Parathyroid adenoma (tissue), 2 donors: ENCODE measurements around the gene DNM2.
A peak's percentile ranks its signal among the peaks of the same experiment; 100 is the strongest.
"Not testable (repeated sequence)": the region's sequence is repeated elsewhere in the genome, so short reads cannot be mapped to it uniquely, and the experiment has no call there.

Experiments used
- H2AFZ ChIP-seq: fragments of 300-600 bp; sonication (generic); one replicate; pipeline ENCODE4 v1.7.0; 2017; ENCODE audit warnings: antibody characterized with exemption, mild to moderate bottlenecking
- H3K27ac ChIP-seq: fragments of 300-600 bp; sonication (generic); one replicate; pipeline ENCODE4 v1.7.0; 2017
- H3K27me3 ChIP-seq: fragments of 300-600 bp; sonication (generic); one replicate; pipeline ENCODE4 v1.7.0; 2017; ENCODE audit warnings: low read length; ENCODE audit not compliant: control insufficient read depth, insufficient read depth
- H3K36me3 ChIP-seq: fragments of 300-600 bp; sonication (generic); one replicate; pipeline ENCODE4 v1.7.0; 2017; ENCODE audit warnings: low read length; ENCODE audit not compliant: control insufficient read depth, insufficient read depth
- H3K4me1 ChIP-seq: fragments of 300-600 bp; sonication (generic); one replicate; pipeline ENCODE4 v1.7.0; 2017; ENCODE audit warnings: control low read depth
- H3K4me2 ChIP-seq: fragments of 300-600 bp; sonication (generic); one replicate; pipeline ENCODE4 v1.7.0; 2017; ENCODE audit warnings: low read length
- H3K4me3 ChIP-seq: fragments of 300-600 bp; sonication (generic); one replicate; pipeline ENCODE4 v1.7.0; 2017; ENCODE audit warnings: low read depth, low read length
- H3K79me2 ChIP-seq: fragments of 300-600 bp; sonication (generic); one replicate; pipeline ENCODE4 v1.7.0; 2017; ENCODE audit warnings: control low read depth
- H3K9ac ChIP-seq: fragments of 300-600 bp; sonication (generic); one replicate; pipeline ENCODE4 v1.7.0; 2017; ENCODE audit warnings: mild to moderate bottlenecking
- H3K9me3 ChIP-seq: fragments of 300-600 bp; sonication (generic); one replicate; pipeline ENCODE4 v1.7.0; 2017; ENCODE audit warnings: low read length; ENCODE audit not compliant: control insufficient read depth
- TF ChIP-seq, protein P1 (sequence below): fragments of 300-600 bp; sonication (generic); IDR thresholded peaks from one replicate; pipeline ENCODE4 v1.7.0; 2017; ENCODE audit warnings: antibody characterized with exemption, mild to moderate bottlenecking
- donor health status: primary hyperparathyroidism.

The DNM2 gene

DNA sequence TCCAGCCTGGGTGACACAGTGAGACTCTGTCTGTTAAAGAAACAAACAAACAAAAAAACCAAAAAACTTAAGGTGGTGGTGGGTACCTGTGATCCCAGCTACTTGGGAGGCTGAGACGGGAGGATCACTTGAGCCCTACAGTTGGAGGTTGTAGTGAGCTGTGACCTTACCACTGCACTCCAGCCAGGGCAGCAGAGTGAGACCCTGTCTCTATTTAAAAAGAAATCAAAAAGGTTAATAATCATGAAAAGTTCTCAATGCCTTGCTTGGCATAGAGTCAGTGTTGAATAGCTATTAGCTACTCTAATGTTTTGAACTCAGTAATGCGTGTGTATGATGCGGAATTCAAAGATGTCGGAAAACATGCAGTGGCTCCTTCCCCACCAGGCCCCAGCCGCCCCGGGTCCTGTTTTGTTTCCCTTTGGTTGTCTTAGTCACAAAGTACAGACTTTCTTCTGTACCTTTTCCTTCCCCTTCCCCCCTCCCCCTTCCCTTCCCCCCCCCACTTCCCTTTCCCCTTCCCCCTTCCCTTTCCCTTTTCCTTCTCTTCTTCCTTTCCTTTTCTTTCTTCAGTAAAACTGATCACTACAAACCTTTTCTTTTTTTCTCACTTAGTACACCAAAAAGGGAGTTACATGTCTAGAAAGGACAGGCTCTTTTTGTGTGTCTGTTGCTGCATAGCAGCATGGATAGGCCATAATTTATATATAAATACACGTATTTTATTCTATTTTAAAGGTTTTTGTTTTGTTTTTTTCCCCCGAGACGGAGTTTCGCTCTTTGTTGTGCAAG, 35.2 kb downstream of the DNM2 start:
- Histone ChIP-seq H3K4me2 (no peak overlapping the region), H3K4me1 (peaks cover 14% of the 10 kb centered on the region), H3K36me3 (no peaks in the 10 kb centered on the region), H2AFZ (no peak overlapping the region), H3K9me3 (no peaks in the 10 kb centered on the region), H3K79me2 (peaks cover 70% of the 10 kb centered on the region), H3K9ac (no peak overlapping the region), H3K4me3 (no peak overlapping the region), H3K27me3 (no peaks in the 10 kb centered on the region), H3K27ac (peak overlapping the region; percentile 66)
- TF ChIP-seq, protein P1, sequence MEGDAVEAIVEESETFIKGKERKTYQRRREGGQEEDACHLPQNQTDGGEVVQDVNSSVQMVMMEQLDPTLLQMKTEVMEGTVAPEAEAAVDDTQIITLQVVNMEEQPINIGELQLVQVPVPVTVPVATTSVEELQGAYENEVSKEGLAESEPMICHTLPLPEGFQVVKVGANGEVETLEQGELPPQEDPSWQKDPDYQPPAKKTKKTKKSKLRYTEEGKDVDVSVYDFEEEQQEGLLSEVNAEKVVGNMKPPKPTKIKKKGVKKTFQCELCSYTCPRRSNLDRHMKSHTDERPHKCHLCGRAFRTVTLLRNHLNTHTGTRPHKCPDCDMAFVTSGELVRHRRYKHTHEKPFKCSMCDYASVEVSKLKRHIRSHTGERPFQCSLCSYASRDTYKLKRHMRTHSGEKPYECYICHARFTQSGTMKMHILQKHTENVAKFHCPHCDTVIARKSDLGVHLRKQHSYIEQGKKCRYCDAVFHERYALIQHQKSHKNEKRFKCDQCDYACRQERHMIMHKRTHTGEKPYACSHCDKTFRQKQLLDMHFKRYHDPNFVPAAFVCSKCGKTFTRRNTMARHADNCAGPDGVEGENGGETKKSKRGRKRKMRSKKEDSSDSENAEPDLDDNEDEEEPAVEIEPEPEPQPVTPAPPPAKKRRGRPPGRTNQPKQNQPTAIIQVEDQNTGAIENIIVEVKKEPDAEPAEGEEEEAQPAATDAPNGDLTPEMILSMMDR, result no peak

DNA sequence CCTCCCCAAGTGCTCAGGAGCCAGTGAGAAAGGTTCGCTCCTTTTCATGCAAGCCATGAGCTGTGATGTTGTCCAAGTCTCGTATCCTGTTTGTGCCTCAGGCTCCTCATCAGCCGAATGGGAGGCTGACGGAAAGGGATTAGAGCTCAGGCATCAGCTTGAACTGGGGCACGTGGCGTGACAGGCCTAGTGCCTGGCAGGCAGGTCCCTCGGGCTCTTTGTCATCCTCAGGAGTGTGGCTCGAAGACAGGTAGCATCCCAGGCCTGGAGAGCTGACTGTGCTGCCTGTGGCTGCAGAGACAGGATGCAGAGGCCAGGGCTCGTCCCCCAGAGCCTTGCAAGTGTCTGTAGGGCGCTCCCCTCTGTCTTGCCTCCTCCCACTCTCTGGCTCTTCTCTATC, 38.5 kb downstream of the DNM2 start:
- TF ChIP-seq, protein P1, result no peak
- Histone ChIP-seq H3K79me2 (peaks cover 55% of the 10 kb centered on the region), H3K9ac (no peak overlapping the region), H3K4me3 (no peak overlapping the region), H3K4me1 (peaks cover 10% of the 10 kb centered on the region), H3K27me3 (no peaks in the 10 kb centered on the region), H2AFZ (no peak overlapping the region), H3K4me2 (no peak overlapping the region), H3K9me3 (no peaks in the 10 kb centered on the region), H3K27ac (no peak overlapping the region), H3K36me3 (no peaks in the 10 kb centered on the region)

DNA sequence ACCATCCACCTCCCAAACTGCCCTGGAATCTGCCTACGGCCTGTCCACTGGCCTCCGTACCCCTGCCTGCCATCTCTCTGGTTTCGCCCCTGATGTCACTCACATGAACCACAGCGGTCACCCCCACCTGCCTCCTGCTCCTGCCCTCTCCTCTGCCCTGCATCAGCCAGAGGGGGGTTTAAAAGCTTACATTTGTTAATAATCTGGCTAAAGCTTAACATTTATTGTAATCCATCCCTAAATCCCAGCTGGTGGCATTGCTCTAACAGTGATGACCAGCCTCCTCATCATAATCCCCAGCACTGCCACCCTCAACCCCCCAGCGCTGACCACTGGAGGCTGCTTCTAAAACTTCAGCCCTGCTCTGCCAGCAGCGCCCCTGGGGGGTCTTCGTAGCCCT, 38.9 kb downstream of the DNM2 start:
- Histone ChIP-seq H3K4me3 (no peak overlapping the region), H3K36me3 (no peaks in the 10 kb centered on the region), H3K27me3 (no peaks in the 10 kb centered on the region), H3K27ac (no peak overlapping the region), H3K9me3 (no peaks in the 10 kb centered on the region), H3K9ac (no peak overlapping the region), H3K4me2 (no peak overlapping the region), H3K4me1 (peaks cover 10% of the 10 kb centered on the region), H2AFZ (no peak overlapping the region), H3K79me2 (peaks cover 51% of the 10 kb centered on the region)
- TF ChIP-seq, protein P1, result no peak

DNA sequence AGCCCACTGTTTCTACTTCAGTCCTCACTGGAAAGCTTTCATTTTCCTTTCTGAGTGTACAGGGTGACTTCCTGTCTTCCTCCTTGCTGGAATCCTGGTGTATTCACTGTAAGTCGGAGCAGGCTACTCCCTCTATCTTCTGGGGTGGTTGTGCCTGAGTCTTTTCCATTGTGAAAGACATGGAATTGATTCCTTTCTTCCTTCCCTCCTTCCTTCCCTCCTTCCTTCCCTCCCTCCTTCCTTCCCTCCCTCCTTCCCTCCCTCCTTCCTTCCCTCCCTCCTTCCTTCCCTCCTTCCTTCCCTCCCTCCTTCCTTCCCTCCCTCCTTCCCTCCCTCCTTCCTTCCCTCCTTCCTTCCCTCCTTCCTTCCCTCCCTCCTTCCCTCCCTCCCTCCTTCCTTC, 40.2 kb downstream of the DNM2 start:
- H3K27ac ChIP-seq, H3K36me3 ChIP-seq, H3K4me2 ChIP-seq, H3K4me3 ChIP-seq, H3K9me3 ChIP-seq, H3K9ac ChIP-seq, H3K27me3 ChIP-seq, H2AFZ ChIP-seq: not testable (repeated sequence)
- Histone ChIP-seq H3K79me2 (peaks cover 42% of the 10 kb centered on the region), H3K4me1 (peaks cover 16% of the 10 kb centered on the region)

DNA sequence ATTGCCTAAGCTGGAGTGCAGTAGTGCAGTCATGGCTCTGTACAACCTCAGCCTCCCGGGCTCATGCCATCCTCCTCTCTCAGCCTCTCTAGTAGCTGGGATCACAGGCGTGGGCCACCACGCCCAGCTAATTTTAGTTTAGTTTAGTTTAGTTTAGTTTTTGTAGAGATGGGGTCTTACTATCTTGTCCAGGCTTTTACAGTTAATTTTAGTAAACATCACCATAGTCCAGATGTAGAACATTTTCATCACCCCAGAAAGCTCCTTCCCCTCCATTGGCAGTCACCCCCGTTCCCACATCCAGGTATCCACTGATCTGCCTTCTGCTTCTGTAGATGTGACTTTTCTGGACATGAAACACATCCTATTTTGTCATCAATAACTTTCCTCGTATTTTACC, 41.1 kb downstream of the DNM2 start:
- TF ChIP-seq, protein P1, result no peak
- H3K27me3 ChIP-seq, result no peaks in the 10 kb centered on the region
- no peak overlapping the region for H3K4me3 ChIP-seq
- no peak overlapping the region for H3K9ac ChIP-seq
- H3K79me2 ChIP-seq, result peaks cover 42% of the 10 kb centered on the region
- H3K4me1 ChIP-seq, result peaks cover 16% of the 10 kb centered on the region
- no peaks in the 10 kb centered on the region for H3K36me3 ChIP-seq
- H3K4me2 ChIP-seq, result no peak overlapping the region
- no peaks in the 10 kb centered on the region for H3K9me3 ChIP-seq
- peak overlapping the region; percentile 36 for H3K27ac ChIP-seq
- H2AFZ ChIP-seq, result no peak overlapping the region
